OCI-LY7 (cell line): Measurements from ENCODE around the gene SPTAN1. TPM values are rescaled to one million over a fixed set of nuclear protein-coding genes. Genes with fewer than 3 reads are reported as not detected.

ENCODE experiments used
- BruUV-seq: library from RNA; stranded (reverse); fragments of 400-500 nt; replicated peaks from 2 replicates; lab custom pipeline; 2021; lab: Mats Ljungman, UMichigan
- CTCF ChIA-PET: fragments of 300-600 bp; sonication (Branson Sonifier 250); formaldehyde crosslinking; loops from one replicate; lab custom pipeline; 2022; ENCODE audit warnings: antibody characterized with exemption; ENCODE audit not compliant: unreplicated experiment; lab: Charles Lee
- POLR2A ChIA-PET: fragments of 300-600 bp; sonication (Branson Sonifier 250); formaldehyde crosslinking; loops from one replicate; lab custom pipeline; 2022; ENCODE audit warnings: antibody characterized with exemption; lab: Charles Lee
- DNase-seq: peaks from one replicate; pipeline ENCODE4 v3.0.0-alpha.2; 2015; ENCODE audit warnings: low spot score
- H2AFZ ChIP-seq: fragments of 200-600 bp; sonication (generic), shearing (Covaris generic); 2 replicates; pipeline ENCODE4 v1.6.1; 2014; ENCODE audit warnings: mild to moderate bottlenecking, antibody characterized with exemption, low read length, moderate library complexity
- H3K27ac ChIP-seq: fragments of 200-600 bp; sonication (generic); 2 replicates; pipeline ENCODE4 v1.5.1; 2014; ENCODE audit warnings: mixed run types, low read depth, mild to moderate bottlenecking, moderate library complexity, low read length, inconsistent platforms; ENCODE audit not compliant: poor library complexity, severe bottlenecking
- H3K36me3 ChIP-seq: fragments of 200-600 bp; sonication (generic); 2 replicates; pipeline ENCODE4 v1.6.1; 2014; ENCODE audit warnings: mild to moderate bottlenecking, antibody characterized with exemption, low read length, moderate library complexity, mixed read lengths; ENCODE audit not compliant: insufficient read depth
- H3K4me1 ChIP-seq: fragments of 200-600 bp; sonication (generic); 2 replicates; pipeline ENCODE4 v1.5.1; 2014; ENCODE audit warnings: mild to moderate bottlenecking, low read length; ENCODE audit not compliant: insufficient read depth, poor library complexity, severe bottlenecking
- H3K4me2 ChIP-seq: fragments of 200-600 bp; sonication (generic); 2 replicates; pipeline ENCODE4 v1.6.1; 2014; ENCODE audit warnings: mild to moderate bottlenecking, low read length
- H3K4me3 ChIP-seq: fragments of 200-600 bp; sonication (generic); 2 replicates; pipeline ENCODE4 v1.5.1; 2014; ENCODE audit warnings: mild to moderate bottlenecking, low read depth, low read length; ENCODE audit not compliant: poor library complexity, severe bottlenecking
- H3K79me2 ChIP-seq: fragments of 200-600 bp; sonication (generic); 2 replicates; pipeline ENCODE4 v1.6.1; 2016; ENCODE audit warnings: low read depth, mild to moderate bottlenecking, low read length, moderate library complexity, mixed read lengths; ENCODE audit not compliant: insufficient read depth
- H3K9me2 ChIP-seq: fragments of 200-600 bp; sonication (generic); 2 replicates; pipeline ENCODE4 v1.6.1; 2016; ENCODE audit warnings: mild to moderate bottlenecking, low read length, mixed read lengths; ENCODE audit not compliant: insufficient read depth
- H3K9me3 ChIP-seq: fragments of 200-600 bp; sonication (generic); 2 replicates; pipeline ENCODE4 v1.6.1; 2014; ENCODE audit warnings: mild to moderate bottlenecking, mixed run types, low read length, mixed read lengths
- H4K20me1 ChIP-seq: fragments of 200-600 bp; sonication (generic); 2 replicates; pipeline ENCODE4 v1.6.1; 2014; ENCODE audit warnings: mild to moderate bottlenecking, antibody characterized with exemption, low read length, moderate library complexity, mixed read lengths; ENCODE audit not compliant: insufficient read depth
- EZH2phosphoT487 ChIP-seq: fragments of 200-600 bp; sonication (generic); IDR thresholded peaks from 2 replicates; pipeline ENCODE4 v1.6.1; 2018; ENCODE audit warnings: low read depth, borderline replicate concordance, mild to moderate bottlenecking, mixed run types, antibody characterized with exemption, low read length, moderate library complexity, mixed read lengths
- intact Hi-C: fragments of 100-400 bp; cut with micrococcal nuclease; formaldehyde crosslinking; loops from one replicate; pipeline ENCODE4 v1.10.0; 2022; ENCODE audit not compliant: unreplicated experiment
- total RNA-seq, 2 experiments: library from RNA; depleted of rRNA in 1 of 2; stranded (reverse); fragments of >200 nt in 1 of 2; shearing (Covaris generic) in 1 of 2; gene quantifications; 2 replicates each; pipeline ENCODE4 v1.2.3, GENCODE V29; 2014 to 2022
- TF ChIP-seq, protein P1 (sequence below): fragments of 200-600 bp; sonication (generic); conservative IDR thresholded peaks from 2 replicates; pipeline ENCODE4 v1.5.1; 2014; ENCODE audit warnings: mild to moderate bottlenecking, antibody characterized with exemption, low read length, moderate library complexity, mixed read lengths

Gene SPTAN1
- total RNA-seq, 2 experiments from 2014 or later, result 239 to 259 TPM

DNA sequence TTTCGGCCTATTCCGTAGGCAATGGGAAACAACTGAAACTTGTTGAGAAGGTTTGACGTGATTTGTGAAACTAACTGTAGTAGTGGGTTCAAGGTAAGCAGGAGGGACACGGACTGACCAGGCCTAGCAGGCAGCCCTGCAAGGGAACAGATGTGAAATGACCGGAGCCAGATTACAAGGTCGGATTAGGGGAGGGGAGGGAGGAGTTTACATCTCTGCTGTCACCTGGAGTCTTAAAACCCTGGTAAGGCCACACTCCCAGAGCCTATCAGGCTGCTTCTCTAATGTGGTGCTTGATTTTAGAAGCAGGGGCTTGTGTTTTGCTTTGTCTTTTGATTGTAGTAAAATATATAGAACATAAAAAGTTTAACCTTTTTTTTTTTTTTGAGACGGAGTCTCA, 3.5 kb upstream of the SPTAN1 start:
- intact Hi-C loops, result no loop called here
- Histone ChIP-seq H3K36me3 (no peaks in the 10 kb centered on the region), H4K20me1 (peaks cover 8% of the 10 kb centered on the region; the same call in 1 of the 2 replicates), H3K4me1 (peaks cover 11% of the 10 kb centered on the region), H3K9me2 (no peaks in the 10 kb centered on the region), H3K79me2 (peaks cover 11% of the 10 kb centered on the region), H2AFZ (no peak overlapping the region), H3K4me2 (no peak overlapping the region), H3K27ac (no peak overlapping the region), H3K9me3 (no peaks in the 10 kb centered on the region), H3K4me3 (no peak overlapping the region)
- ChIA-PET POLR2A (interaction anchor here (0.6 to 0.7 kb wide), 2 partner anchors 169 to 330 kb away, joined by 3 to 6 read pairs; no protein-coding TSS in a partner anchor), CTCF (no interaction called here)
- DNase-seq, result no peak
- TF ChIP-seq, protein P1, sequence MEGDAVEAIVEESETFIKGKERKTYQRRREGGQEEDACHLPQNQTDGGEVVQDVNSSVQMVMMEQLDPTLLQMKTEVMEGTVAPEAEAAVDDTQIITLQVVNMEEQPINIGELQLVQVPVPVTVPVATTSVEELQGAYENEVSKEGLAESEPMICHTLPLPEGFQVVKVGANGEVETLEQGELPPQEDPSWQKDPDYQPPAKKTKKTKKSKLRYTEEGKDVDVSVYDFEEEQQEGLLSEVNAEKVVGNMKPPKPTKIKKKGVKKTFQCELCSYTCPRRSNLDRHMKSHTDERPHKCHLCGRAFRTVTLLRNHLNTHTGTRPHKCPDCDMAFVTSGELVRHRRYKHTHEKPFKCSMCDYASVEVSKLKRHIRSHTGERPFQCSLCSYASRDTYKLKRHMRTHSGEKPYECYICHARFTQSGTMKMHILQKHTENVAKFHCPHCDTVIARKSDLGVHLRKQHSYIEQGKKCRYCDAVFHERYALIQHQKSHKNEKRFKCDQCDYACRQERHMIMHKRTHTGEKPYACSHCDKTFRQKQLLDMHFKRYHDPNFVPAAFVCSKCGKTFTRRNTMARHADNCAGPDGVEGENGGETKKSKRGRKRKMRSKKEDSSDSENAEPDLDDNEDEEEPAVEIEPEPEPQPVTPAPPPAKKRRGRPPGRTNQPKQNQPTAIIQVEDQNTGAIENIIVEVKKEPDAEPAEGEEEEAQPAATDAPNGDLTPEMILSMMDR, result no peak
- TF ChIP-seq EZH2phosphoT487, result no peak
- no TSS peak for BruUV-seq

DNA sequence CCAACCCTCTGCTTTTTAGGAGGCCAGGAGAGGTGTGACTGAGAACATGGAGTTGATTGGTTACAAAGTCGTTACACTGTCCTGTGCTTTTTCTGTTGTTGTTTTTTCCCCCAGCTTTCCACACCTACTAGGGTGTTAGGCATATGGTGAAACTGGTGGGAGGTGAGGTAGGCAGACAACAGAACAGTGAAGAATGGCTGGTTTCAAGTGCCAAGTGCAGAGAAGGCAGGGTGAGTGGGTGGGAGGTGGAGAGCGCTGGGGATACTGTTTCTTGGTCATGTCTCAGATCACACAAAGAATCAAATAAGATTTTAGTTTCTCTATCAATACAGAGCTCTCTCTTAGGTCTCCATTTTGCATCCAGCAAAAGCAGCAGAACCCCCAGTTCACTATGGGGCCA, 2.2 kb upstream of the SPTAN1 start:
- intact Hi-C loops, result loop anchor here (5.0 to 10.0 kb wide), 2 partner anchors 175 to 372 kb away; partner anchors contain the start of genes PHYHD1 and ZDHHC12
- peaks cover 24% of the 10 kb centered on the region for H3K79me2 ChIP-seq
- peaks cover 18% of the 10 kb centered on the region; the same call in 1 of the 2 replicates for H4K20me1 ChIP-seq
- H3K9me2 ChIP-seq, result no peaks in the 10 kb centered on the region
- H3K4me2 ChIP-seq, result no peak overlapping the region
- no peak for DNase-seq
- BruUV-seq, result no TSS peak
- H2AFZ ChIP-seq, result no peak overlapping the region
- TF ChIP-seq, protein P1, result no peak
- no peak for TF ChIP-seq EZH2phosphoT487
- ChIA-PET POLR2A (interaction anchor here (0.8 to 1.0 kb wide), 2 partner anchors 24 to 97 kb away, joined by 5 read pairs; no protein-coding TSS in a partner anchor), CTCF (interaction anchor here (1.1 kb wide), 1 partner anchor 129 kb away, joined by 3 read pairs; the partner anchor contains the start of gene CERCAM)
- H3K4me3 ChIP-seq, result no peak overlapping the region
- H3K36me3 ChIP-seq, result no peaks in the 10 kb centered on the region
- peaks cover 25% of the 10 kb centered on the region for H3K4me1 ChIP-seq
- H3K9me3 ChIP-seq, result no peaks in the 10 kb centered on the region
- H3K27ac ChIP-seq, result no peak overlapping the region
